Measurements from ENCODE around the gene CRACR2B.

The CRACR2B gene

GRCh38 chr11:794766-795633, 32.7 kb upstream of the CRACR2B start:
- no peak for DNase-seq (ENCODE audit: low spot score)
- in situ Hi-C loops (cut with MboI; ENCODE audit: low pct_unique_long_range_greater_than_20kb, low sequenced_read_pairs, unreplicated experiment) = no loop called here
- TF ChIP-seq CTCF (IDR thresholded peaks at IDR 0.05; ENCODE audit: extremely low read depth, insufficient read depth, missing control alignments) = no peak

- peak; percentile 95 for DNase-seq (ENCODE audit: low spot score)
- in situ Hi-C loops (cut with MboI; ENCODE audit: low pct_unique_long_range_greater_than_20kb, low sequenced_read_pairs, unreplicated experiment) = no loop called here
- no peak for TF ChIP-seq CTCF (IDR thresholded peaks at IDR 0.05; ENCODE audit: extremely low read depth, insufficient read depth, missing control alignments)
Measured at GRCh38 chr11:795634-796564, 31.8 kb upstream of the CRACR2B start.

GRCh38 chr11:796565-797295, 31.0 kb upstream of the CRACR2B start:
- in situ Hi-C loops (cut with MboI; ENCODE audit: low pct_unique_long_range_greater_than_20kb, low sequenced_read_pairs, unreplicated experiment) = no loop called here
- DNase-seq (ENCODE audit: low spot score) = no peak
- no peak for TF ChIP-seq CTCF (IDR thresholded peaks at IDR 0.05; ENCODE audit: extremely low read depth, insufficient read depth, missing control alignments)

- peak; percentile 95 for DNase-seq (ENCODE audit: low spot score)
- in situ Hi-C loops (cut with MboI; ENCODE audit: low pct_unique_long_range_greater_than_20kb, low sequenced_read_pairs, unreplicated experiment) = no loop called here
- no peak for TF ChIP-seq CTCF (IDR thresholded peaks at IDR 0.05; ENCODE audit: extremely low read depth, insufficient read depth, missing control alignments)
Measured at GRCh38 chr11:797296-798092, 30.2 kb upstream of the CRACR2B start.

GRCh38 chr11:798093-798713, 29.5 kb upstream of the CRACR2B start, which contains the start of gene SLC25A22:
Gene SLC25A22, minus strand, starts transcription at chr11:798281. Its CDS starts 3,275 bp downstream, at chr11:795006.
- DNase-seq (ENCODE audit: low spot score) = peak; percentile 98
- in situ Hi-C loops (cut with MboI; ENCODE audit: low pct_unique_long_range_greater_than_20kb, low sequenced_read_pairs, unreplicated experiment) = no loop called here
- peak; percentile 89 for TF ChIP-seq CTCF (IDR thresholded peaks at IDR 0.05; ENCODE audit: extremely low read depth, insufficient read depth, missing control alignments)
